ENCODE data around the gene TRABD2B.

GRCh38 chr1:48013270-48013669 lies 16.1 kb upstream of the TRABD2B start:
- TF ChIP-seq USF1 (IDR thresholded peaks at IDR 0.05), result no peak
- no peak for TF ChIP-seq ZBTB7A (IDR thresholded peaks at IDR 0.05; ENCODE audit: low read depth)
- TF ChIP-seq YY1 (IDR thresholded peaks at IDR 0.05; ENCODE audit: low read depth), result no peak
- TF ChIP-seq RAD21 (IDR thresholded peaks at IDR 0.05; ENCODE audit: low read depth), result no peak
- TF ChIP-seq EP300 (IDR thresholded peaks at IDR 0.05; ENCODE audit: borderline replicate concordance), result no peak
- TF ChIP-seq FOXM1 (IDR thresholded peaks at IDR 0.05; ENCODE audit: borderline replicate concordance, low read depth), result no peak
- TF ChIP-seq, protein P1, sequence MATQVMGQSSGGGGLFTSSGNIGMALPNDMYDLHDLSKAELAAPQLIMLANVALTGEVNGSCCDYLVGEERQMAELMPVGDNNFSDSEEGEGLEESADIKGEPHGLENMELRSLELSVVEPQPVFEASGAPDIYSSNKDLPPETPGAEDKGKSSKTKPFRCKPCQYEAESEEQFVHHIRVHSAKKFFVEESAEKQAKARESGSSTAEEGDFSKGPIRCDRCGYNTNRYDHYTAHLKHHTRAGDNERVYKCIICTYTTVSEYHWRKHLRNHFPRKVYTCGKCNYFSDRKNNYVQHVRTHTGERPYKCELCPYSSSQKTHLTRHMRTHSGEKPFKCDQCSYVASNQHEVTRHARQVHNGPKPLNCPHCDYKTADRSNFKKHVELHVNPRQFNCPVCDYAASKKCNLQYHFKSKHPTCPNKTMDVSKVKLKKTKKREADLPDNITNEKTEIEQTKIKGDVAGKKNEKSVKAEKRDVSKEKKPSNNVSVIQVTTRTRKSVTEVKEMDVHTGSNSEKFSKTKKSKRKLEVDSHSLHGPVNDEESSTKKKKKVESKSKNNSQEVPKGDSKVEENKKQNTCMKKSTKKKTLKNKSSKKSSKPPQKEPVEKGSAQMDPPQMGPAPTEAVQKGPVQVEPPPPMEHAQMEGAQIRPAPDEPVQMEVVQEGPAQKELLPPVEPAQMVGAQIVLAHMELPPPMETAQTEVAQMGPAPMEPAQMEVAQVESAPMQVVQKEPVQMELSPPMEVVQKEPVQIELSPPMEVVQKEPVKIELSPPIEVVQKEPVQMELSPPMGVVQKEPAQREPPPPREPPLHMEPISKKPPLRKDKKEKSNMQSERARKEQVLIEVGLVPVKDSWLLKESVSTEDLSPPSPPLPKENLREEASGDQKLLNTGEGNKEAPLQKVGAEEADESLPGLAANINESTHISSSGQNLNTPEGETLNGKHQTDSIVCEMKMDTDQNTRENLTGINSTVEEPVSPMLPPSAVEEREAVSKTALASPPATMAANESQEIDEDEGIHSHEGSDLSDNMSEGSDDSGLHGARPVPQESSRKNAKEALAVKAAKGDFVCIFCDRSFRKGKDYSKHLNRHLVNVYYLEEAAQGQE (IDR thresholded peaks at IDR 0.05; ENCODE audit: low read depth), result no peak
- TF ChIP-seq MAX (IDR thresholded peaks at IDR 0.05), result no peak
- no peak for TF ChIP-seq NFIC (IDR thresholded peaks at IDR 0.05)
